GM23338 (cell line): Measurements from ENCODE around the gene HDAC1. TPM values are rescaled to one million over a fixed set of nuclear protein-coding genes. Genes with fewer than 3 reads are reported as not detected.

Experiments used
- ATAC-seq: fragments of 200-7000 bp; cut with Tn5 transposase; 3 replicates; pipeline ENCODE4 v1.9.1; 2020
- DNase-seq: peaks from one replicate; pipeline ENCODE4 v3.0.0-alpha.2; 2015; ENCODE audit warnings: low spot score
- H2AFZ ChIP-seq: fragments of 200-600 bp; sonication (generic); 2 replicates; pipeline ENCODE4 v1.8.0; 2016; ENCODE audit warnings: antibody characterized with exemption, mild to moderate bottlenecking, moderate library complexity
- H3F3A ChIP-seq: fragments of 200-600 bp; sonication (generic); replicated peaks from 2 replicates; pipeline ENCODE4 v1.8.0; 2017; ENCODE audit warnings: antibody characterized with exemption, mixed run types, low read depth
- H3K27ac ChIP-seq: fragments of 200-600 bp; sonication (generic); 2 replicates; pipeline ENCODE4 v1.6.1; 2016; ENCODE audit warnings: low read depth
- H3K27me3 ChIP-seq: fragments of 200-600 bp; sonication (generic); 2 replicates; pipeline ENCODE4 v1.8.0; 2016; ENCODE audit warnings: mild to moderate bottlenecking, mixed run types, moderate library complexity; ENCODE audit not compliant: insufficient read depth
- H3K36me3 ChIP-seq: fragments of 200-600 bp; sonication (generic); 2 replicates; pipeline ENCODE4 v1.8.0; 2016; ENCODE audit warnings: mild to moderate bottlenecking; ENCODE audit not compliant: insufficient read depth
- H3K4me1 ChIP-seq: fragments of 200-600 bp; sonication (generic); 2 replicates; pipeline ENCODE4 v1.8.0; 2016; ENCODE audit warnings: mild to moderate bottlenecking, moderate library complexity; ENCODE audit not compliant: insufficient read depth
- H3K4me2 ChIP-seq: fragments of 200-600 bp; sonication (generic); 2 replicates; pipeline ENCODE4 v1.7.1; 2017; ENCODE audit warnings: mixed run types
- H3K4me3 ChIP-seq: fragments of 200-600 bp; sonication (generic); 2 replicates; pipeline ENCODE4 v1.6.1; 2016; ENCODE audit warnings: mixed run types
- H3K79me2 ChIP-seq: fragments of 200-600 bp; sonication (generic); replicated peaks from 2 replicates; pipeline ENCODE4 v1.8.0; 2017; ENCODE audit warnings: mild to moderate bottlenecking; ENCODE audit not compliant: insufficient read depth
- H3K9me2 ChIP-seq: fragments of 200-600 bp; sonication (generic); 2 replicates; pipeline ENCODE4 v1.8.0; 2017; ENCODE audit not compliant: insufficient read depth
- H4K20me1 ChIP-seq: fragments of 200-600 bp; sonication (generic); replicated peaks from 2 replicates; pipeline ENCODE4 v1.8.0; 2017; ENCODE audit warnings: mild to moderate bottlenecking; ENCODE audit not compliant: insufficient read depth
- H3K27ac Mint-ChIP-seq: 2 replicates; pipeline ENCODE4 v1.8.0; 2020; ENCODE audit warnings: inconsistent platforms, mild to moderate bottlenecking, moderate library complexity, mixed read lengths
- H3K27me3 Mint-ChIP-seq: 3 replicates; pipeline ENCODE4 v1.8.0; 2022; ENCODE audit warnings: low read depth, mild to moderate bottlenecking, moderate library complexity, mixed read lengths, inconsistent platforms; ENCODE audit not compliant: insufficient read depth, poor library complexity
- H3K36me3 Mint-ChIP-seq: 3 replicates; pipeline ENCODE4 v1.8.0; 2021; ENCODE audit warnings: low read depth, mild to moderate bottlenecking, inconsistent platforms, moderate library complexity, mixed read lengths
- H3K4me1 Mint-ChIP-seq: 3 replicates; pipeline ENCODE4 v1.8.0; 2020; ENCODE audit warnings: mild to moderate bottlenecking, inconsistent platforms, mixed read lengths
- H3K4me3 Mint-ChIP-seq: 3 replicates; pipeline ENCODE4 v1.8.0; 2021; ENCODE audit warnings: moderate library complexity, mild to moderate bottlenecking, inconsistent platforms, mixed read lengths
- H3K9me3 Mint-ChIP-seq: 3 replicates; pipeline ENCODE4 v1.8.0; 2020; ENCODE audit warnings: moderate library complexity, mild to moderate bottlenecking, inconsistent platforms, mixed read lengths
- CREB1 ChIP-seq: fragments of 250-450 bp; sonication (Bioruptor Pico); IDR thresholded peaks from 2 replicates; pipeline ENCODE4 v1.5.0; 2020; ENCODE audit warnings: low read depth, mild to moderate bottlenecking, moderate library complexity
- EZH2 ChIP-seq: fragments of 200-600 bp; sonication (generic); IDR thresholded peaks from one replicate; pipeline ENCODE4 v1.8.0; 2017; ENCODE audit warnings: antibody characterized with exemption, mild to moderate bottlenecking, low read depth; ENCODE audit not compliant: unreplicated experiment
- EZH2phosphoT487 ChIP-seq: fragments of 200-600 bp; sonication (generic); IDR thresholded peaks from one replicate; pipeline ENCODE4 v1.8.1; 2018; ENCODE audit warnings: antibody characterized with exemption; ENCODE audit not compliant: unreplicated experiment
- JUNB ChIP-seq: IDR thresholded peaks from one replicate; pipeline ENCODE4 v1.6.1; 2016; ENCODE audit warnings: antibody characterized with exemption; ENCODE audit not compliant: unreplicated experiment
- NANOG ChIP-seq: IDR thresholded peaks from 2 replicates; pipeline ENCODE4 v1.6.1; 2016; ENCODE audit warnings: antibody characterized with exemption, borderline replicate concordance
- POLR2AphosphoS5 ChIP-seq: IDR thresholded peaks from 2 replicates; pipeline ENCODE4 v1.6.1; 2016; ENCODE audit warnings: antibody characterized with exemption, low read depth
- STAT1 ChIP-seq: IDR thresholded peaks from one replicate; pipeline ENCODE4 v1.6.1; 2016; ENCODE audit warnings: antibody characterized with exemption; ENCODE audit not compliant: unreplicated experiment
- ZNF114 ChIP-seq: fragments of 250-450 bp; sonication (Bioruptor Pico); IDR thresholded peaks from 2 replicates; pipeline ENCODE4 v1.5.0; 2020; ENCODE audit warnings: mild to moderate bottlenecking, moderate library complexity
- polyA plus RNA-seq: library from polyadenylated mRNA; unstranded; fragments of >200 nt; fragmentation: Nextera tagmentation; extraction: Ambion mirVana; gene quantifications from 2 replicates; pipeline ENCODE4 v1.2.1, GENCODE V29; 2016
- total RNA-seq: library from RNA; depleted of rRNA; stranded (reverse); fragments of >200 nt; shearing (Covaris generic); gene quantifications from 2 replicates; pipeline ENCODE4 v1.2.3, GENCODE V29; 2014
- TF ChIP-seq, protein P1 (sequence below): IDR thresholded peaks from one replicate; pipeline ENCODE4 v1.6.1; 2018; ENCODE audit warnings: antibody characterized with exemption; ENCODE audit not compliant: unreplicated experiment
- TF ChIP-seq, protein P2 (sequence below): IDR thresholded peaks from 2 replicates; pipeline ENCODE4 v1.6.1; 2016; ENCODE audit warnings: antibody characterized with exemption
- TF ChIP-seq, protein P3 (sequence below), 2 experiments: fragments of 200-600 bp in 1 of 2; sonication (generic) in 1 of 2; conservative IDR thresholded peaks; 2 replicates each; pipeline versions ENCODE4 v1.5.1 to v1.6.1; 2016 to 2017; ENCODE audit warnings: antibody characterized with exemption in 2 of 2, low read depth in 2 of 2, mild to moderate bottlenecking in 2 of 2, moderate library complexity in 1 of 2

HDAC1 gene
- total and polyA plus RNA-seq, 2 experiments from 2014 or later: 82.6 to 104 TPM

DNA sequence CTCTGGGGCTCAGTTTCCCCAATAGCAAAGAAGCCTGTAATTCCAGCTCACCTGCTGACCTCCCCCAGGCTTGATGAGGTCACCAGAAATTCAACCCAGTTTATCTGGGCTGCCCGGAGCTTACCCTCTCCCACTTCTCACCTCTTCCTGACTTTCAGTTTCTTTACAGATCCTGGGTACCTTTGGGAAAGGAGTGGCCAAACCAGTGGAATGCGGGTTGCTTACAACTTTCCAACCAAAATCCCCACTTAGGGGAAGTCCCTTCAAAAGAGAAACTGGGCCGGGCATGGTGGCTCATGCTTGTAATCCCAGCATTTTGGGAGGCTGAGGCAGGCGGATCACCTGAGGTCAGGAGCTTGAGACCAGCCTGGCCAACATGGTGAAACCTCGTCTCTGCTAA is 50.1 kb downstream of the HDAC1 start:
- no peak for DNase-seq
- H3K27me3 ChIP-seq: peaks cover 2% of the 10 kb centered on the region; the same call in 1 of the 2 replicates
- H3K79me2 ChIP-seq: no peaks in the 10 kb centered on the region
- no peaks in the 10 kb centered on the region for H4K20me1 ChIP-seq
- no peaks in the 10 kb centered on the region; the same call in 2 of the 3 replicates for H3K36me3 Mint-ChIP-seq
- H3K27ac Mint-ChIP-seq: no peak overlapping the region
- no peaks in the 10 kb centered on the region for H3K9me3 Mint-ChIP-seq
- no peaks in the 10 kb centered on the region for H3K36me3 ChIP-seq
- H3K4me2 ChIP-seq: no peak overlapping the region
- H3K27me3 Mint-ChIP-seq: peaks cover 18% of the 10 kb centered on the region
- no peaks in the 10 kb centered on the region for H3K9me2 ChIP-seq
- no peak overlapping the region for H2AFZ ChIP-seq
- H3K4me3 ChIP-seq: no peak overlapping the region
- peaks cover 18% of the 10 kb centered on the region for H3K4me1 Mint-ChIP-seq
- H3F3A ChIP-seq: no peaks in the 10 kb centered on the region
- ATAC-seq: peak; percentile 15; the same call in 2 of the 3 replicates
- no peak overlapping the region for H3K27ac ChIP-seq
- TF ChIP-seq NANOG: no peak
- no peak for TF ChIP-seq EZH2phosphoT487
- TF ChIP-seq ZNF114: no peak
- TF ChIP-seq JUNB: no peak
- no peak for TF ChIP-seq EZH2
- TF ChIP-seq CREB1 (CRISPR knock-in tag): no peak
- TF ChIP-seq STAT1: no peak
- no peak for TF ChIP-seq POLR2AphosphoS5
- TF ChIP-seq, protein P1, sequence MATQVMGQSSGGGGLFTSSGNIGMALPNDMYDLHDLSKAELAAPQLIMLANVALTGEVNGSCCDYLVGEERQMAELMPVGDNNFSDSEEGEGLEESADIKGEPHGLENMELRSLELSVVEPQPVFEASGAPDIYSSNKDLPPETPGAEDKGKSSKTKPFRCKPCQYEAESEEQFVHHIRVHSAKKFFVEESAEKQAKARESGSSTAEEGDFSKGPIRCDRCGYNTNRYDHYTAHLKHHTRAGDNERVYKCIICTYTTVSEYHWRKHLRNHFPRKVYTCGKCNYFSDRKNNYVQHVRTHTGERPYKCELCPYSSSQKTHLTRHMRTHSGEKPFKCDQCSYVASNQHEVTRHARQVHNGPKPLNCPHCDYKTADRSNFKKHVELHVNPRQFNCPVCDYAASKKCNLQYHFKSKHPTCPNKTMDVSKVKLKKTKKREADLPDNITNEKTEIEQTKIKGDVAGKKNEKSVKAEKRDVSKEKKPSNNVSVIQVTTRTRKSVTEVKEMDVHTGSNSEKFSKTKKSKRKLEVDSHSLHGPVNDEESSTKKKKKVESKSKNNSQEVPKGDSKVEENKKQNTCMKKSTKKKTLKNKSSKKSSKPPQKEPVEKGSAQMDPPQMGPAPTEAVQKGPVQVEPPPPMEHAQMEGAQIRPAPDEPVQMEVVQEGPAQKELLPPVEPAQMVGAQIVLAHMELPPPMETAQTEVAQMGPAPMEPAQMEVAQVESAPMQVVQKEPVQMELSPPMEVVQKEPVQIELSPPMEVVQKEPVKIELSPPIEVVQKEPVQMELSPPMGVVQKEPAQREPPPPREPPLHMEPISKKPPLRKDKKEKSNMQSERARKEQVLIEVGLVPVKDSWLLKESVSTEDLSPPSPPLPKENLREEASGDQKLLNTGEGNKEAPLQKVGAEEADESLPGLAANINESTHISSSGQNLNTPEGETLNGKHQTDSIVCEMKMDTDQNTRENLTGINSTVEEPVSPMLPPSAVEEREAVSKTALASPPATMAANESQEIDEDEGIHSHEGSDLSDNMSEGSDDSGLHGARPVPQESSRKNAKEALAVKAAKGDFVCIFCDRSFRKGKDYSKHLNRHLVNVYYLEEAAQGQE: no peak
- TF ChIP-seq, protein P2, sequence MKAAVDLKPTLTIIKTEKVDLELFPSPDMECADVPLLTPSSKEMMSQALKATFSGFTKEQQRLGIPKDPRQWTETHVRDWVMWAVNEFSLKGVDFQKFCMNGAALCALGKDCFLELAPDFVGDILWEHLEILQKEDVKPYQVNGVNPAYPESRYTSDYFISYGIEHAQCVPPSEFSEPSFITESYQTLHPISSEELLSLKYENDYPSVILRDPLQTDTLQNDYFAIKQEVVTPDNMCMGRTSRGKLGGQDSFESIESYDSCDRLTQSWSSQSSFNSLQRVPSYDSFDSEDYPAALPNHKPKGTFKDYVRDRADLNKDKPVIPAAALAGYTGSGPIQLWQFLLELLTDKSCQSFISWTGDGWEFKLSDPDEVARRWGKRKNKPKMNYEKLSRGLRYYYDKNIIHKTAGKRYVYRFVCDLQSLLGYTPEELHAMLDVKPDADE: no peak
- no peak overlapping the region for H3K4me3 Mint-ChIP-seq
- peaks cover 3% of the 10 kb centered on the region; the same call in 1 of the 2 replicates for H3K4me1 ChIP-seq

DNA sequence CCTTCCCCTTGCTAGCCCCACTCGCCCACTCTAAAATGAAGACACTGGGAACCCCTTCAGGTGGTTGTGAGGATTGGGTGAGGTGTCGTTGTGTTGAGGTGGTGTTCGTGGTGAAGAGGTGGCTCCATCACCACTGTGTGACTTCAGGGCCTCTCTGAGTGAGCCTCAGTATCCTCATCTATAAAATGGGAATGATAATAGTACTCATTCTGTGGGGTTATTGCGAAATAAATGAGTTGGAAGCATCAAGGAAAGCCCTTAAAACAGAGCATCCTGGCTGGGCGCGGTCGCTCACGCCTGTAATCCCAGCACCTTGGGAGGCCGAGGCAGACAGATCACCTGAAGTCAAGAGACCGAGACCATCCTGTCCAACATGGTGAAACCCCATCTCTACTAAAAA is 50.8 kb downstream of the HDAC1 start:
- H4K20me1 ChIP-seq: no peaks in the 10 kb centered on the region
- H3K27ac Mint-ChIP-seq: no peak overlapping the region
- peaks cover 16% of the 10 kb centered on the region for H3K27me3 Mint-ChIP-seq
- TF ChIP-seq, protein P3, sequence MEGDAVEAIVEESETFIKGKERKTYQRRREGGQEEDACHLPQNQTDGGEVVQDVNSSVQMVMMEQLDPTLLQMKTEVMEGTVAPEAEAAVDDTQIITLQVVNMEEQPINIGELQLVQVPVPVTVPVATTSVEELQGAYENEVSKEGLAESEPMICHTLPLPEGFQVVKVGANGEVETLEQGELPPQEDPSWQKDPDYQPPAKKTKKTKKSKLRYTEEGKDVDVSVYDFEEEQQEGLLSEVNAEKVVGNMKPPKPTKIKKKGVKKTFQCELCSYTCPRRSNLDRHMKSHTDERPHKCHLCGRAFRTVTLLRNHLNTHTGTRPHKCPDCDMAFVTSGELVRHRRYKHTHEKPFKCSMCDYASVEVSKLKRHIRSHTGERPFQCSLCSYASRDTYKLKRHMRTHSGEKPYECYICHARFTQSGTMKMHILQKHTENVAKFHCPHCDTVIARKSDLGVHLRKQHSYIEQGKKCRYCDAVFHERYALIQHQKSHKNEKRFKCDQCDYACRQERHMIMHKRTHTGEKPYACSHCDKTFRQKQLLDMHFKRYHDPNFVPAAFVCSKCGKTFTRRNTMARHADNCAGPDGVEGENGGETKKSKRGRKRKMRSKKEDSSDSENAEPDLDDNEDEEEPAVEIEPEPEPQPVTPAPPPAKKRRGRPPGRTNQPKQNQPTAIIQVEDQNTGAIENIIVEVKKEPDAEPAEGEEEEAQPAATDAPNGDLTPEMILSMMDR (conservative IDR thresholded peaks at IDR 0.05; ENCODE audit: low read depth in 2 of 2): no peak
- TF ChIP-seq EZH2phosphoT487: no peak
- TF ChIP-seq, protein P1: no peak
- TF ChIP-seq JUNB: no peak
- no peak for TF ChIP-seq EZH2
- TF ChIP-seq POLR2AphosphoS5: no peak
- TF ChIP-seq, protein P2: no peak

More for the DNA sequence above, 50.8 kb downstream of the HDAC1 start:
- H3K27me3 ChIP-seq: no peaks in the 10 kb centered on the region
- H3K36me3 ChIP-seq: no peaks in the 10 kb centered on the region
- H3K79me2 ChIP-seq: no peaks in the 10 kb centered on the region
- no peak overlapping the region for H2AFZ ChIP-seq
- Mint-ChIP-seq H3K4me3 (no peak overlapping the region), H3K4me1 (peaks cover 16% of the 10 kb centered on the region), H3K9me3 (no peaks in the 10 kb centered on the region), H3K36me3 (no peaks in the 10 kb centered on the region; the same call in 2 of the 3 replicates)
- H3K4me3 ChIP-seq: no peak overlapping the region
- H3F3A ChIP-seq: no peaks in the 10 kb centered on the region
- no peak for DNase-seq
- ATAC-seq: no peak
- H3K4me1 ChIP-seq: no peaks in the 10 kb centered on the region; the same call in 1 of the 2 replicates
- no peak overlapping the region for H3K4me2 ChIP-seq
- no peaks in the 10 kb centered on the region for H3K9me2 ChIP-seq
- no peak overlapping the region for H3K27ac ChIP-seq
